Uterus (tissue), 2 donors: ENCODE data around the gene CHD8.

Source experiments
- POLR2A ChIP-seq, 2 donors: fragments of 450-650 bp; IDR thresholded peaks; one replicate each; pipeline ENCODE4 v1.6.1; 2016; ENCODE audit warnings: antibody characterized with exemption in 2 of 2, mild to moderate bottlenecking in 1 of 2, moderate library complexity in 1 of 2
- TF ChIP-seq, protein P1 (sequence below), 4 experiments: fragments of 200-600 bp in 2 of 4; fragments of 450-650 bp in 2 of 4; sonication (generic) in 2 of 4; IDR thresholded peaks; one replicate each; pipeline ENCODE4 v1.5.1; 2016 to 2019; ENCODE audit warnings: antibody characterized with exemption in 4 of 4, mild to moderate bottlenecking in 2 of 4, moderate library complexity in 1 of 4

DNA sequence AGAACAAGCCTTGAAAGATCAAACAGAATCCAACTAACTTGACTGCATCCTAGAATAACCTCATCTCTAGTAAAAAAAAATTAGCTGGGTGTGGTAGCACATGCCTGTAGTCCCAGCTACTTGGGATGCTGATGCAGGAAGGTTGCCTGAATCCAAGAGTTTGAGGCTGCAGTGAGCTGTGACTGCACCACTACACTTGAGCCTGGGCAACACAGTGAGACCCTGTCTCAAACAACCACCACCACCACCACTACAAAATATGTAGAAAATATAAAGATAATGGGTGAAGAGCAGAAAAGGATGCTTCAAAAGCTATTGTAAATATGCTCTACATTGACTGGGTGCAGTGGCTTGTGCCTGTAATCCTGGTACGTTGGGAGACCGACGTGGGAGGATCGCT lies 99.4 kb downstream of the CHD8 start:
- TF ChIP-seq, protein P1, sequence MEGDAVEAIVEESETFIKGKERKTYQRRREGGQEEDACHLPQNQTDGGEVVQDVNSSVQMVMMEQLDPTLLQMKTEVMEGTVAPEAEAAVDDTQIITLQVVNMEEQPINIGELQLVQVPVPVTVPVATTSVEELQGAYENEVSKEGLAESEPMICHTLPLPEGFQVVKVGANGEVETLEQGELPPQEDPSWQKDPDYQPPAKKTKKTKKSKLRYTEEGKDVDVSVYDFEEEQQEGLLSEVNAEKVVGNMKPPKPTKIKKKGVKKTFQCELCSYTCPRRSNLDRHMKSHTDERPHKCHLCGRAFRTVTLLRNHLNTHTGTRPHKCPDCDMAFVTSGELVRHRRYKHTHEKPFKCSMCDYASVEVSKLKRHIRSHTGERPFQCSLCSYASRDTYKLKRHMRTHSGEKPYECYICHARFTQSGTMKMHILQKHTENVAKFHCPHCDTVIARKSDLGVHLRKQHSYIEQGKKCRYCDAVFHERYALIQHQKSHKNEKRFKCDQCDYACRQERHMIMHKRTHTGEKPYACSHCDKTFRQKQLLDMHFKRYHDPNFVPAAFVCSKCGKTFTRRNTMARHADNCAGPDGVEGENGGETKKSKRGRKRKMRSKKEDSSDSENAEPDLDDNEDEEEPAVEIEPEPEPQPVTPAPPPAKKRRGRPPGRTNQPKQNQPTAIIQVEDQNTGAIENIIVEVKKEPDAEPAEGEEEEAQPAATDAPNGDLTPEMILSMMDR (IDR thresholded peaks at IDR 0.05), result no peak
- no peak for TF ChIP-seq POLR2A (IDR thresholded peaks at IDR 0.05)
